Erythroblast (primary cell): Measurements from ENCODE around the gene MXRA7.

Source experiments
- GATA1 ChIP-seq: IDR thresholded peaks from 2 replicates; pipeline ENCODE4 v1.6.1; 2011; ENCODE audit warnings: low read depth, mild to moderate bottlenecking, control low read depth, low read length, moderate library complexity
- POLR2A ChIP-seq: IDR thresholded peaks from 2 replicates; pipeline ENCODE4 v1.6.1; 2011; ENCODE audit warnings: mild to moderate bottlenecking, low read length

- TF ChIP-seq POLR2A: no peak
- no peak for TF ChIP-seq GATA1
These were observed 22.6 kb downstream of the MXRA7 start for GRCh38 chr17:76688165-76688622.
